ENCODE data around the gene KRTAP10-11.
"Not testable (repeated sequence)": the region's sequence is repeated elsewhere in the genome, so short reads cannot be mapped to it uniquely, and the experiment has no call there.

Gene KRTAP10-11

GRCh38 chr21:44639331-44639655 lies 6.9 kb upstream of the KRTAP10-11 start:
- DNase-seq (ENCODE audit: low read depth in 2 of 2): no peak

- no peak for DNase-seq (ENCODE audit: low read depth in 2 of 2)
Measured at GRCh38 chr21:44640761-44641160, 5.5 kb upstream of the KRTAP10-11 start.

GRCh38 chr21:44643741-44644310 lies 2.4 kb upstream of the KRTAP10-11 start:
- no peak for DNase-seq (ENCODE audit: low read depth in 2 of 2)

GRCh38 chr21:44644878-44645277 lies 1.3 kb upstream of the KRTAP10-11 start:
- DNase-seq (ENCODE audit: low read depth in 2 of 2): no peak

GRCh38 chr21:44647222-44647552 lies 973 bp downstream of the KRTAP10-11 start:
- no peak for DNase-seq (ENCODE audit: low read depth in 2 of 2)

GRCh38 chr21:44648557-44649311 lies 2.5 kb downstream of the KRTAP10-11 start:
- no peak for DNase-seq (ENCODE audit: low read depth in 2 of 2)

GRCh38 chr21:44649521-44650100 lies 3.4 kb downstream of the KRTAP10-11 start:
- DNase-seq (ENCODE audit: low read depth in 2 of 2): no peak

- DNase-seq (ENCODE audit: low read depth in 2 of 2): no peak
Measured at GRCh38 chr21:44650265-44650972, 4.2 kb downstream of the KRTAP10-11 start.

- DNase-seq (ENCODE audit: low read depth in 2 of 2): no peak
Measured at GRCh38 chr21:44650973-44651675, 4.9 kb downstream of the KRTAP10-11 start.

- DNase-seq (ENCODE audit: low read depth in 2 of 2): no peak
Measured at GRCh38 chr21:44653123-44653522, 6.9 kb downstream of the KRTAP10-11 start.

- DNase-seq (ENCODE audit: low read depth in 2 of 2): peak in 1 of 2 donors; percentile 27
Measured at GRCh38 chr21:44653656-44654575, 7.7 kb downstream of the KRTAP10-11 start.

GRCh38 chr21:44654576-44655175 lies 8.5 kb downstream of the KRTAP10-11 start, which contains the start of gene KRTAP12-4:
Gene KRTAP12-4 (minus strand): TSS chr21:44654659. CDS start chr21:44654614, 45 bp downstream.
- DNase-seq (ENCODE audit: low read depth in 2 of 2): no peak

- no peak for DNase-seq (ENCODE audit: low read depth in 2 of 2)
Measured at GRCh38 chr21:44656868-44657267, 10.7 kb downstream of the KRTAP10-11 start.

- DNase-seq (ENCODE audit: low read depth in 2 of 2): peak in 1 of 2 donors; percentile 19
Measured at GRCh38 chr21:44657635-44658540, 11.7 kb downstream of the KRTAP10-11 start, which contains the start of gene KRTAP12-3. Gene KRTAP12-3 (plus strand): TSS chr21:44657932. CDS start chr21:44657980, 48 bp downstream.

- no peak for DNase-seq (ENCODE audit: low read depth in 2 of 2)
Measured at GRCh38 chr21:44658541-44658910, 12.3 kb downstream of the KRTAP10-11 start.

GRCh38 chr21:44658913-44659595 lies 12.8 kb downstream of the KRTAP10-11 start:
- DNase-seq (ENCODE audit: low read depth in 2 of 2): no peak

GRCh38 chr21:44661567-44661966 lies 15.4 kb downstream of the KRTAP10-11 start:
- not testable (repeated sequence) for DNase-seq (ENCODE audit: low read depth in 2 of 2)

- no peak for DNase-seq (ENCODE audit: low read depth in 2 of 2)
Measured at GRCh38 chr21:44664691-44665090, 18.5 kb downstream of the KRTAP10-11 start.

Measured in stimulated activated CD8-positive, alpha-beta memory T cell treated with anti-CD3 and anti-CD28 coated beads, Interleukin-2, amount 100 ng/mL, for 1 hour (primary cell).